Breast epithelium (tissue), 4 donors: Measurements from ENCODE around the gene PFKL. TPM values are rescaled to one million over a fixed set of nuclear protein-coding genes. Genes with fewer than 3 reads are reported as not detected.

Experiments used
- DNase-seq, 2 donors: peaks; one replicate each; pipeline ENCODE4 v3.0.0-alpha.2; 2019; ENCODE audit warnings: low spot score in 2 of 2
- H3K27ac ChIP-seq, 2 donors: fragments of 200-600 bp; sonication (generic) in 1 of 2; one replicate each; pipeline ENCODE4 v1.5.1; 2016 to 2019; ENCODE audit warnings: mild to moderate bottlenecking in 1 of 2
- H3K27me3 ChIP-seq, 2 donors: fragments of 200-600 bp; sonication (generic) in 1 of 2; one replicate each; pipeline versions ENCODE4 v1.5.1 to v1.6.0; 2017 to 2019; ENCODE audit warnings: control low read depth in 1 of 2, mild to moderate bottlenecking in 1 of 2
- H3K36me3 ChIP-seq: fragments of 200-600 bp; one replicate; pipeline ENCODE4 v1.5.1; 2019
- H3K4me1 ChIP-seq, 2 donors: fragments of 200-600 bp; sonication (generic); one replicate each; pipeline ENCODE4 v1.5.1; 2016 to 2019; ENCODE audit warnings: control low read depth in 1 of 2
- H3K4me3 ChIP-seq, 3 donors: fragments of 200-600 bp; sonication (generic); 1 replicate in 2 of 3; 2 replicates in 1 of 3; pipeline ENCODE4 v1.5.1; 2016 to 2019; ENCODE audit warnings: mild to moderate bottlenecking in 3 of 3, moderate library complexity in 2 of 3
- H3K9me3 ChIP-seq, 2 donors: fragments of 200-600 bp; sonication (generic) in 1 of 2; one replicate each; pipeline ENCODE4 v1.5.1; 2016 to 2019; ENCODE audit warnings: control low read depth in 1 of 2
- POLR2A ChIP-seq: fragments of 450-650 bp; IDR thresholded peaks from one replicate; pipeline ENCODE4 v1.6.1; 2016; ENCODE audit warnings: antibody characterized with exemption, mild to moderate bottlenecking, moderate library complexity
- POLR2AphosphoS5 ChIP-seq, 3 donors: sonication (generic); formaldehyde crosslinking; IDR thresholded peaks; one replicate each; pipeline ENCODE4 v1.6.1; 2017; ENCODE audit warnings: antibody characterized with exemption in 3 of 3
- intact Hi-C: fragments of 100-400 bp; cut with DNase I; formaldehyde crosslinking; loops from one replicate; pipeline ENCODE4 v1.15.1; 2023; ENCODE audit warnings: low total_unique reads
- total RNA-seq, 3 donors: library from RNA; depleted of rRNA; stranded (reverse); fragments of >200 nt; gene quantifications; one replicate each; pipeline ENCODE4 v1.1.0, GENCODE V29; 2016
- TF ChIP-seq, protein P1 (sequence below), 3 donors: fragments of 450-650 bp; IDR thresholded peaks; one replicate each; pipeline ENCODE4 v1.5.1; 2016 to 2017; ENCODE audit warnings: antibody characterized with exemption in 3 of 3, mild to moderate bottlenecking in 3 of 3, moderate library complexity in 3 of 3

The PFKL gene
- total RNA-seq, 3 donors from 2014 or later: 80.9 to 101 (median 97.9) TPM

DNA sequence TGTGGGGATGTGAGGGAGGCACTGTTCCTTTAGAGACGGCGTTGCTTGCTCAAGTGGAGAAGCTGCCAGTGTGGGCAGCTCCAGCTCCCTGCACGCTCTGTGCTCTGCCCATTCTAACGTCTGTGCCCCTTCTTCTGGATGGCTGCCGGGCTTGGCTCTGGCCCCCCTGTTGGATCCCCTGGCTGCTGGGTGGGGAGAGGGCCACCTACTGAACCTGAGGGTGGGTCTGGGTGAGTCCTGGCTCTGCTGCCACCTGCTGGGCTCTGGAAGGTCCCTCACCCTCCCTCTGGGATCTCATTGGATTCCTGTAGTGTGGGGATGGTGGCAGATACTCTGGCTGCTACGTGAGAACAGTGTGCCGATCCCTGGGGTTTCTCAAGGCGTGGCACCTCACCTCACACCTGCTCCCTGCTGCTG, 5.0 kb downstream of the PFKL start:
- Histone ChIP-seq H3K4me3 (no peak overlapping the region), H3K27ac (peak overlapping the region in 1 of 2 donors; percentile 76), H3K27me3 (no peaks in the 10 kb centered on the region), H3K9me3 (no peaks in the 10 kb centered on the region), H3K36me3 (no peaks in the 10 kb centered on the region), H3K4me1 (peaks cover 3 to 33% of the 10 kb centered on the region in 2 donors)
- intact Hi-C loops: no loop called here
- no peak for TF ChIP-seq POLR2A
- TF ChIP-seq POLR2AphosphoS5 (IDR thresholded peaks at IDR 0.05): no peak
- TF ChIP-seq, protein P1, sequence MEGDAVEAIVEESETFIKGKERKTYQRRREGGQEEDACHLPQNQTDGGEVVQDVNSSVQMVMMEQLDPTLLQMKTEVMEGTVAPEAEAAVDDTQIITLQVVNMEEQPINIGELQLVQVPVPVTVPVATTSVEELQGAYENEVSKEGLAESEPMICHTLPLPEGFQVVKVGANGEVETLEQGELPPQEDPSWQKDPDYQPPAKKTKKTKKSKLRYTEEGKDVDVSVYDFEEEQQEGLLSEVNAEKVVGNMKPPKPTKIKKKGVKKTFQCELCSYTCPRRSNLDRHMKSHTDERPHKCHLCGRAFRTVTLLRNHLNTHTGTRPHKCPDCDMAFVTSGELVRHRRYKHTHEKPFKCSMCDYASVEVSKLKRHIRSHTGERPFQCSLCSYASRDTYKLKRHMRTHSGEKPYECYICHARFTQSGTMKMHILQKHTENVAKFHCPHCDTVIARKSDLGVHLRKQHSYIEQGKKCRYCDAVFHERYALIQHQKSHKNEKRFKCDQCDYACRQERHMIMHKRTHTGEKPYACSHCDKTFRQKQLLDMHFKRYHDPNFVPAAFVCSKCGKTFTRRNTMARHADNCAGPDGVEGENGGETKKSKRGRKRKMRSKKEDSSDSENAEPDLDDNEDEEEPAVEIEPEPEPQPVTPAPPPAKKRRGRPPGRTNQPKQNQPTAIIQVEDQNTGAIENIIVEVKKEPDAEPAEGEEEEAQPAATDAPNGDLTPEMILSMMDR (IDR thresholded peaks at IDR 0.05): peak in 2 of 3 donors; percentile 35 to 49
- no peak for DNase-seq

DNA sequence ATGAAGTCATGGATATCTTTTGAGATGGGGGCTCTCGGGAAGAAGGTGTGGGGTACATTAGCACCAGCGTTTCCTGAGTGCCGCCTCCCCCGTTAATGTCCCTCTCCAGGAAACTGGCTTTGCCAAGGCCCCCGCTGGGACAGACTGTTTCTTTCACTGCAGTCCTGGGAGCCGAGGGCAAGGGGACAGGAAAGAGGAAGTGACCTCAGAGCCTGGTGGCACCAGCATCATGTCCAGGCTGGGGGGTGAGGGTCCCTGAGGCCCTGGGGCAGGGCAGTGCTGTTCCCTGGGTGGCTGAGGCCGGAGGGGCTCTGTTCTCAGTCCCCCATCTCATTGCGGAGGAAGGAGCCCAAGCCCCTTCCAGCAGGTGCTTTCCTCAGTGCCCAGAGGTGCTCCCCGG, 5.8 kb downstream of the PFKL start:
- H3K36me3 ChIP-seq: no peaks in the 10 kb centered on the region
- no peak for DNase-seq
- no peaks in the 10 kb centered on the region for H3K9me3 ChIP-seq
- H3K27me3 ChIP-seq: no peaks in the 10 kb centered on the region
- intact Hi-C loops: no loop called here
- H3K4me3 ChIP-seq: no peak overlapping the region
- H3K4me1 ChIP-seq: peaks cover 3 to 33% of the 10 kb centered on the region in 2 donors
- peak overlapping the region in 1 of 2 donors; percentile 76 for H3K27ac ChIP-seq
- TF ChIP-seq, protein P1 (IDR thresholded peaks at IDR 0.05): no peak
- no peak for TF ChIP-seq POLR2AphosphoS5 (IDR thresholded peaks at IDR 0.05)
- TF ChIP-seq POLR2A: no peak

DNA sequence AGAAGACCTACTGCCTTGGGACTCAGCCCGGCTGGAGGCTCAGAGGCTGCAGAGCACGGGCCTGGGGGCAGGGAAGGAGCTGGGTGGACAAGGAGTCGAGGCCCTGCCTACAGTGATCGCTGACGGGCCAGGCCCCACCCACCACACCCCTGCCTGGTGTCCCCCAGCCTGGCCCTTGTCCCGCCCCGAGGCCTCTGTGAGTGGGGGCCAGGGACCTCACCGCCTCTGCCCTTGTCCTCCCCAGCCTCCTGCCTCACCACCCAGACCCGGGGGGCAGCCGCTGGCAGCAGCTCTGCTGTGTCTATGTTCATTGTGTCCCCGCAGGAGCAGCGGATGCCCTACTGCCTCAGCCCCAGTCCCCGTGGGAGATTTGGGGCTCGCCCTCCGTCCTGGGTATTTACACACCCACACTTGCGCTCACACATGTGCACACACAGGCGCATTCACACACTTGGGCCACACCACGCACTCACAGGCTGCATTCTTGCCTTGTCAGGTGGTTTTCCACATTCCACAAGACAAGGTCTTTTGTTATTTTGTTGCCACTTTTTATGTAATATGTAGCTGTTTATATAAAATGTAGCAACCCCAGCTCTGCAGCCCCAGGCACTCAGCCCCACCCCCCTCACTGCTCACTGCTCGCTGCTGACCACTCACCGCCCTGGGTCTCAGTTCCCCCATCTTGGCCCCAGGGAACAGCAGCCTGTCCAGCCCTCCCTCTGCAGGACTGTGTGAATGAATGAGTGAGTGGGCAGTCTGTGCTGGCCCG, 7.3 kb downstream of the PFKL start:
- DNase-seq: no peak
- Histone ChIP-seq H3K36me3 (no peaks in the 10 kb centered on the region), H3K27me3 (no peaks in the 10 kb centered on the region), H3K9me3 (no peaks in the 10 kb centered on the region), H3K4me3 (peak overlapping the region in 1 of 3 donors; percentile 3), H3K4me1 (peaks cover 3 to 33% of the 10 kb centered on the region in 2 donors), H3K27ac (peak overlapping the region; percentile 48 to 76)
- TF ChIP-seq POLR2A (no peak), POLR2AphosphoS5 (IDR thresholded peaks at IDR 0.05) (no peak)
- TF ChIP-seq, protein P1 (IDR thresholded peaks at IDR 0.05): no peak
- intact Hi-C loops: no loop called here

DNA sequence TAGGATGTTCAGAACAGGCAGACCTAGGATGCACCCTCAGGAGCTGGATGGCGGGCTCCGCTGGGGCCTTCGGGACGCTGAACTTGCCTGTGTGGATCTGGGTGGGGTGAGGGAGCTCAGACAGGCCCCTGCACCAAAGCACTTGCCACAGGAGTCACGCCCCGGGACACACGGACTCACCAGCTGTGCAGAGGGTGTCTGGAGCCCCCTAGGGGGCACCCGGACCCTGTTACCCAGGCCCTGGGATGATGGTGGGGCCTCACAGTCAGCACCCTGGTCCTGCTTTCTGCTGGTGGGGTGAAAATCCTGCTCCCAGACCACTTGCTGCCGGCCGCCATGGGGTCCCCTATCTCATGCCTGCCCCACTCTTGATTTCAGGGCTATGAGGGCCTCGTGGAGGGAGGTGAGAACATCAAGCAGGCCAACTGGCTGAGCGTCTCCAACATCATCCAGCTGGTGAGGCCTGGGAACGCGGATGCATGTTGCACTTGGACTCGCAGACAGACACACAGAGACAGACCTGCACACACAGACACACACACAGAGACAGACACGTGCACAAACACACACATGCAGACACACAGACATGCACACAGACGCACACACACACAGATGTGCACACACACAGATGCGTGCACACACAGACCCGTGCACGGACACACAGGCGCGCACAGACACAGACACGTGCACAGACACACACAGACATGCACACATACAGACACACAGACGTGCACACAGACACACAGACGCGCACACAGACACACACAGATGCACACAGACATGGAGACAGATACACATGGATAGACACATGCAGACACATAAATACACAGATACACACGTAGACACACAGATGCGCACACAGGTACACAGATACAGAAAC, 11.0 kb downstream of the PFKL start:
- DNase-seq: no peak
- Histone ChIP-seq H3K4me3 (no peak overlapping the region), H3K27me3 (no peaks in the 10 kb centered on the region), H3K4me1 (peaks cover 3 to 9% of the 10 kb centered on the region in 2 donors), H3K27ac (no peak overlapping the region), H3K9me3 (no peaks in the 10 kb centered on the region), H3K36me3 (no peaks in the 10 kb centered on the region)
- intact Hi-C loops: no loop called here
- TF ChIP-seq, protein P1 (IDR thresholded peaks at IDR 0.05): no peak
- TF ChIP-seq POLR2A: no peak
- no peak for TF ChIP-seq POLR2AphosphoS5 (IDR thresholded peaks at IDR 0.05)

DNA sequence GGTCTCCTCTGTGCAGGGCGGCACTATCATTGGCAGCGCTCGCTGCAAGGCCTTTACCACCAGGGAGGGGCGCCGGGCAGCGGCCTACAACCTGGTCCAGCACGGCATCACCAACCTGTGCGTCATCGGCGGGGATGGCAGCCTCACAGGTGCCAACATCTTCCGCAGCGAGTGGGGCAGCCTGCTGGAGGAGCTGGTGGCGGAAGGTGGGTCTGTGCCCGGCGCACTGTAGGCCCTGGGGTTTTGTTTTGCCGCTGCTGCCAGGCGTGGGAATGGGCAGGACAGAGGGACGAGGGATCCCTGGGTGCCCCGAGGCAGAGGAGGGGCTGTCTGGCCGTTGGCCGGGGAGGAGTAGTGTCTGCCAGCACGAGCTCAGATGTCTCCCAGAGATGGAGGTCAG, 12.2 kb downstream of the PFKL start:
- Histone ChIP-seq H3K4me1 (peaks cover 0 to 3% of the 10 kb centered on the region in 2 donors), H3K9me3 (no peaks in the 10 kb centered on the region), H3K4me3 (no peak overlapping the region), H3K36me3 (no peaks in the 10 kb centered on the region), H3K27ac (no peak overlapping the region), H3K27me3 (no peaks in the 10 kb centered on the region)
- DNase-seq: no peak
- TF ChIP-seq POLR2A: no peak
- no peak for TF ChIP-seq POLR2AphosphoS5 (IDR thresholded peaks at IDR 0.05)
- TF ChIP-seq, protein P1 (IDR thresholded peaks at IDR 0.05): no peak
- intact Hi-C loops: no loop called here
